Sigmoid colon (tissue), 7 donors: ENCODE results near the gene RACK1. TPM values are rescaled to one million over a fixed set of nuclear protein-coding genes. Genes with fewer than 3 reads are reported as not detected.

ENCODE experiments used
- DNase-seq: peaks from one replicate; pipeline ENCODE4 v3.0.0-alpha.2; 2019
- H3K27ac ChIP-seq, 4 donors: fragments of 200-600 bp; sonication (generic); one replicate each; pipeline ENCODE4 v1.5.1; 2016 to 2019; ENCODE audit warnings: mild to moderate bottlenecking in 1 of 4
- H3K27me3 ChIP-seq, 3 donors: fragments of 200-600 bp; sonication (generic); one replicate each; pipeline ENCODE4 v1.5.1; 2019; ENCODE audit warnings: mild to moderate bottlenecking in 1 of 3
- H3K36me3 ChIP-seq, 4 donors: fragments of 200-600 bp; sonication (generic); one replicate each; pipeline ENCODE4 v1.5.1; 2016 to 2019
- H3K4me1 ChIP-seq, 4 donors: fragments of 200-600 bp; sonication (generic); one replicate each; pipeline ENCODE4 v1.5.1; 2017 to 2019
- H3K4me3 ChIP-seq, 4 donors: fragments of 200-600 bp; sonication (generic); one replicate each; pipeline ENCODE4 v1.5.1; 2017 to 2019; ENCODE audit warnings: mild to moderate bottlenecking in 2 of 4, moderate library complexity in 1 of 4
- H3K9me3 ChIP-seq, 4 donors: fragments of 200-600 bp in 3 of 4; sonication (generic) in 3 of 4; one replicate each; pipeline versions ENCODE4 v1.5.1 to v1.6.1; 2013 to 2019
- EP300 ChIP-seq, 4 donors: sonication (generic); formaldehyde crosslinking; IDR thresholded peaks; one replicate each; pipeline ENCODE4 v1.6.1; 2017; ENCODE audit warnings: antibody characterized with exemption in 4 of 4
- POLR2A ChIP-seq, 2 donors: fragments of 450-650 bp; IDR thresholded peaks; one replicate each; pipeline ENCODE4 v1.6.1; 2016; ENCODE audit warnings: antibody characterized with exemption in 2 of 2, mild to moderate bottlenecking in 2 of 2, moderate library complexity in 2 of 2
- POLR2AphosphoS5 ChIP-seq, 4 donors: sonication (generic); formaldehyde crosslinking; IDR thresholded peaks; one replicate each; pipeline ENCODE4 v1.6.1; 2017; ENCODE audit warnings: antibody characterized with exemption in 4 of 4
- WGBS, 2 donors: extraction: QIAGEN DNeasy Blood & Tissue Kit; methylation state at CpG; one replicate each; pipeline ENCODE4 v1.1.7; 2013; 5-methylcytosine and 5-hydroxymethylcytosine counted together
- intact Hi-C: fragments of 100-400 bp; cut with DNase I; formaldehyde crosslinking; loops from one replicate; pipeline ENCODE4 v1.15.1; 2023
- polyA plus RNA-seq, 3 donors: library from polyadenylated mRNA; stranded (reverse); fragments of 200-250 nt; gene quantifications; one replicate each; pipeline ENCODE4 v1.2.3, GENCODE V29; 2013
- small RNA-seq, 3 donors: library from RNA; depleted of rRNA; stranded (forward); fragments of <200 nt; gene quantifications; one replicate each; pipeline ENCODE3, GENCODE V24; 2016
- total RNA-seq, 4 donors: library from RNA; depleted of rRNA; stranded (reverse); fragments of >200 nt; gene quantifications; one replicate each; pipeline ENCODE4 v1.1.0, GENCODE V29; 2016
- TF ChIP-seq, protein P1 (sequence below), 4 experiments: fragments of 450-650 bp in 3 of 4; fragments of 200-600 bp in 1 of 4; IDR thresholded peaks; one replicate each; pipeline ENCODE4 v1.5.1; 2016 to 2019; ENCODE audit warnings: antibody characterized with exemption in 4 of 4, mild to moderate bottlenecking in 3 of 4, moderate library complexity in 2 of 4
- donor health status: healthy with polysubstance abuse.
- donor health status: Bipolar disorder and iron deficiency.
- donor health status: healthy.

Gene RACK1
- total and polyA plus RNA-seq, 7 donors: 1,821 to 2,943 (median 2,174) TPM

DNA sequence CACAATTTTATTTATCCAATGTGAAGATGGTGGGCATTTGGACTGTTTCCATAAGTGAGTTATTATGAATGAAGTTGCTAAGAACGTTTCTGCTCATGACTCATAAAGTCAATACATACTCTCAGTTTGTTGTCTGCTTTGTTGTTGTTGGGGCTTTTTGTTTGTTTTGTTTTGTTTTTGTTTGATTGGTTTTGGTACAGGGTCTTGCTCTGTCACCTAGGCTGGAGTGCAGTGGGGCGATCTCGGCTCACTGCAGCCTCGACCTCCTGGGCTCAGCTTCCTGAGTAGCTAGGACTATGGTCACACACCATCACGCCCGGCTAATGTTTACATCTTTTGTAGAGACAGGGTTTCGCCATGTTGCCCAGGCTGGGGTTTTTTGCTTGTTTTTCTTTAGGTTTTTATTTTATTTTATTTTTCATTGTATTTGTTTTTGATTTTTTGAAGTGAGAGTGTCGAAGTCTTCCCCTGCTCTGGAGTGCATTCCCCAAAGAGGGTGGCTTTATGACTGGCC lies 56.7 kb downstream of the RACK1 start:
- Histone ChIP-seq H3K9me3 (no peaks in the 10 kb centered on the region), H3K36me3 (no peaks in the 10 kb centered on the region), H3K4me1 (peaks cover under 1 to 42% (median 11%) of the 10 kb centered on the region in 4 donors), H3K4me3 (no peak overlapping the region), H3K27me3 (no peaks in the 10 kb centered on the region), H3K27ac (peak overlapping the region in 3 of 4 donors; percentile 82 to 93 (median 92))
- intact Hi-C loops: loop anchor here (10.0 kb wide), 1 partner anchor 382 kb away; the partner anchor contains the start of gene MGAT1
- TF ChIP-seq POLR2A (IDR thresholded peaks at IDR 0.05): no peak
- no peak for TF ChIP-seq POLR2AphosphoS5 (IDR thresholded peaks at IDR 0.05)
- no peak for TF ChIP-seq EP300 (IDR thresholded peaks at IDR 0.05)
- TF ChIP-seq, protein P1, sequence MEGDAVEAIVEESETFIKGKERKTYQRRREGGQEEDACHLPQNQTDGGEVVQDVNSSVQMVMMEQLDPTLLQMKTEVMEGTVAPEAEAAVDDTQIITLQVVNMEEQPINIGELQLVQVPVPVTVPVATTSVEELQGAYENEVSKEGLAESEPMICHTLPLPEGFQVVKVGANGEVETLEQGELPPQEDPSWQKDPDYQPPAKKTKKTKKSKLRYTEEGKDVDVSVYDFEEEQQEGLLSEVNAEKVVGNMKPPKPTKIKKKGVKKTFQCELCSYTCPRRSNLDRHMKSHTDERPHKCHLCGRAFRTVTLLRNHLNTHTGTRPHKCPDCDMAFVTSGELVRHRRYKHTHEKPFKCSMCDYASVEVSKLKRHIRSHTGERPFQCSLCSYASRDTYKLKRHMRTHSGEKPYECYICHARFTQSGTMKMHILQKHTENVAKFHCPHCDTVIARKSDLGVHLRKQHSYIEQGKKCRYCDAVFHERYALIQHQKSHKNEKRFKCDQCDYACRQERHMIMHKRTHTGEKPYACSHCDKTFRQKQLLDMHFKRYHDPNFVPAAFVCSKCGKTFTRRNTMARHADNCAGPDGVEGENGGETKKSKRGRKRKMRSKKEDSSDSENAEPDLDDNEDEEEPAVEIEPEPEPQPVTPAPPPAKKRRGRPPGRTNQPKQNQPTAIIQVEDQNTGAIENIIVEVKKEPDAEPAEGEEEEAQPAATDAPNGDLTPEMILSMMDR (IDR thresholded peaks at IDR 0.05): no peak
- 27 to 47% methylated on average over 8 of the region's 8 CpGs for WGBS, 2 donors
- no peak for DNase-seq

Small RNA genes within 50 kb of the gene (small RNA-seq; reads per million reads assigned to genes)
- gene MIR4638: 0 reads per million in 3 donors
- 0 reads per million in 3 donors for gene SNORD95
- gene SNORD96A: 0 reads per million in 3 donors

Other genes with a start within 250 kb of the RACK1 start
- 10 to 100 TPM in 1 of 4 donors, 1 to 10 TPM in 3; 4.2 to 34.9 (median 7.1) TPM for gene BTNL9, start 203.6 kb downstream of the RACK1 start, total RNA-seq
- 1 to 10 TPM in 2 of 3 donors, under 1 TPM in 1; 0.46 to 5.0 (median 1.8) TPM for gene BTNL9, start 203.6 kb downstream of the RACK1 start, polyA plus RNA-seq
- not detected for gene OR2V1, start 112.7 kb downstream of the RACK1 start, total RNA-seq
- gene OR2V1, start 112.7 kb downstream of the RACK1 start, polyA plus RNA-seq: not detected
- not detected for gene OR2V2, start 96.3 kb downstream of the RACK1 start, total RNA-seq
- not detected for gene OR2V2, start 96.3 kb downstream of the RACK1 start, polyA plus RNA-seq
- gene TRIM7, start 38.7 kb downstream of the RACK1 start, total RNA-seq: 1 to 10 TPM in 3 of 4 donors, under 1 TPM in 1; 0.55 to 2.1 (median 1.1) TPM
- 1 to 10 TPM in 2 of 3 donors, under 1 TPM in 1; 0.60 to 5.3 (median 3.2) TPM for gene TRIM7, start 38.7 kb downstream of the RACK1 start, polyA plus RNA-seq
- gene TRIM41, start 20.6 kb downstream of the RACK1 start, total RNA-seq: 10 to 100 TPM in 2 of 4 donors, 1 to 10 TPM in 2; 8.2 to 15.3 (median 11.8) TPM
- 10 to 100 TPM; 13.2 to 25.3 (median 19.0) TPM for gene TRIM41, start 20.6 kb downstream of the RACK1 start, polyA plus RNA-seq
- gene TRIM52, start 17.2 kb upstream of the RACK1 start, total RNA-seq: 10 to 100 TPM in 3 of 4 donors, 1 to 10 TPM in 1; 7.1 to 26.9 (median 16.0) TPM
- 1 to 10 TPM; 4.2 to 9.6 (median 5.8) TPM for gene TRIM52, start 17.2 kb upstream of the RACK1 start, polyA plus RNA-seq
- gene OR4F3, start 123.4 kb upstream of the RACK1 start, total RNA-seq: not detected
- not detected for gene OR4F3, start 123.4 kb upstream of the RACK1 start, polyA plus RNA-seq